Activated gamma-delta T cell treated with anti-CD3 and anti-CD28 coated beads, Interleukin-2, amount 50 U/mL, for 16 hours (primary cell): Measurements from ENCODE around the gene IRAK4.
"Not testable (repeated sequence)": the region's sequence is repeated elsewhere in the genome, so short reads cannot be mapped to it uniquely, and the experiment has no call there.

Experiments
- DNase-seq: peaks from one replicate; pipeline ENCODE4 v3.0.0-alpha.2; 2020; ENCODE audit warnings: low read depth

IRAK4 gene

DNA sequence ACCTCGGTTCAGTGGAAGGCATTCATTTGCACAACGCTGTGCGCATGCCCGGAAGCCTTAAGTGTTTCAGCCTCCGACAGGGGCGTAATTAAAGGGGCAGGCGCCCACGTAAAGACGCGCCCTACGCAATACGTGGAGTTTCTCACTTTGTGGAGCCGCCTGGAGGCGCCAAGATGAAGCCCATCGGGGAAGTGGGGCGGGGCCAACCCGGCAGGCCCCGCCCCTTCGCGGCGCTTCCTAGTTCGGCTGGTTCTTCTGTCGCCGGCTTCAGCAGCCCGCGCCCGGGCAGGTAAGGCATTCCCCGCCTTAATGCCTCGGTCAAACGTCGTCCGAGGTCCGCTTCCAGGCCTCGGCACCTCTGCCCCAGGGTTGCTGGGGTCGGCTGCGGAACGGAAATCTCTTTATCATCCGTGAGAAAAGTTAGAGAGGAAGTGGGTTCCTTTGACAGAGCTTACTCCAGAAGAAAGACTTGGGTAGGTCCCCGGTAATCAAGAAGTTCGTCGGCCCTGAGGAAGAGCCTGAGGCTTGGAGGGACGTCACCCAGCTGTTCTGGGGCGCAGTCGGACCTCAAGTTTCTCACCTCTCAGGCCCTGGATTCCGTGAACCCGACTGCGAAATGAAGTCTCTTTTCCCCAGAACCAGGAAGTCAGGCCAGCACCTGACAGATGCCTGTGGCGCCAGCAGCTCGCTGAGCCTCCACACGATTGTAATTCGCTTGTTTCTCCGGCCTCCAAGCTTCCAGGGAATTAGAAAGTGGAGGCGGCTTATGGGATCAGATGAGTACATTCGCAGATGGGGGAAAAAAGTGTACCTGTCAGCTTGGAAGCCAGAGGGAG is at the start of gene IRAK4, which contains the start of gene PUS7L:
Gene IRAK4 (plus strand): TSS at position 224 of the 836 bp plus-strand sequence. CDS start 9,161 bp downstream, outside the sequence.
Gene PUS7L (minus strand): TSS at position 63 of the 836 bp plus-strand sequence. CDS start 3,545 bp downstream, outside the sequence.
- DNase-seq = peak; percentile 92

DNA sequence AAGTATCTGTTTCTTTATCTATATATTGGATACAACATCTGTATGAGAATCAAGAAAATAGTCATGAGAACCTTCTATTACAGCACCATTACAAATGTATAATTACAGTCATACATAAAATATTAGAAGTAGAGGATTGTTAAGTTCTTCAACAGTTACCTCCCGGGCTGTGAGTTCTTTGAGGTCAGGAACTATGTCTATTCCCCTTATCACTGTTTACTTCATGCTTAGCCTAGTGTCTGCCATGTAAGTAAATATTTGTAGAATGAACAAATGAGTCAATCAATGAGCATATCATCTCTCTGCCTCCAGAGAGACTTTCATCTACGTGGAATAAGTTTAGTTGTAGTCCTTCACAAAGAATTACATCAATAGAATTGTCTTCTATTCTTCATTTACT is 47.4 kb upstream of the IRAK4 start:
- DNase-seq = no peak

DNA sequence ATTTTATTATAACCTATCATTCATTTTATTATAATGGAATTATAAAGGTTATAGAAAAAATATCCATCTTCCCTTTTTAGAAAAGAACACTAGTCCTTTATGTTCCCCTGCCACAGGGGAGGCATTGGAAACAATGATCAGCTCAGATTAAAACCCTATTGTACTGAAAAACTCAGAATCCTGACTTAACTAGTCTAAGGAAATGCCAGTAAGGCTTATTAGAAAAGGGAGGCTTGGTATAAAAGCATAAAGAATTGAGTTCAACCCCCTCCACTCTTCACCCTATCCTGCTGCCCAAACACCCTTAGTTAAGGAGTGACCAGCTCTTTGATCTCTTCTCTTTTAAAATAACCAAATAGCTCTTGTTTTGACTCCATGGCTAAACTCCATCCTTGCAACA is 36.1 kb upstream of the IRAK4 start:
- no peak for DNase-seq

DNA sequence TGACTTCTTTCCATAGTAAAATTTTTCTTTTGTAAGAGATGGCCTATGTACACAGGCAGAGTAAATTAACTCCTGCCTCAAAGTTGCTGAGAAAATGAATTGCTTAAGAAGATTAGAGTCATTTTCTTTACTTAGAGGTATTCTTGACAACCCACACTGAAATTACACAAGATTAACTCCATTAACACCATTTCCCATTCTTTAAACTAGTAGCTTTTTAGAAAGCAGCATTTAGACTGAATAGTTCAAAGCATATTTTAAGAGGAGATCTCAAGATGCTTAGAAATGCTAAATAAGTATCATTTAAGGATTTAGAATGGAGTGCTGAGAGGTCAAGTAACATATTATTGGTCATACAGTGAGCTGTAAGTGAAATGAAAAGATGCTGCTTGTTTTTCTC is 35.6 kb upstream of the IRAK4 start:
- DNase-seq = no peak

DNA sequence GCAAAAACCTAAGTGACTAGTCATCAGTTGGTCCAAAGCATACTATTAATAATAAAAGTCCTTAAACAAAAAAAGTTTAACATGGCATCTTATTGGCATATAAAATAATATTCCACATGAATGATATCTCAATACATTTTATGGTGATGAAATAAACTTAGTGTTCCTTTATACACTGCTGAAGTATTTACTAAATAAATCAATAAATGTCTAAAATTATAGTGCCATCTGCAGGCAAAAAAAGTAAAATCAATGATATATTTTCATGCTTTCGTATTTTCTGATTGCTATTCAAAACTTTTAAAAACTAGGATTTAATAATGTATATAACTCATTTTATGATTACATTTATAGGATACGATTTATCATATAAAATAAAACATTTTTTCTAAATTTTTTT is 30.6 kb upstream of the IRAK4 start:
- DNase-seq = no peak

DNA sequence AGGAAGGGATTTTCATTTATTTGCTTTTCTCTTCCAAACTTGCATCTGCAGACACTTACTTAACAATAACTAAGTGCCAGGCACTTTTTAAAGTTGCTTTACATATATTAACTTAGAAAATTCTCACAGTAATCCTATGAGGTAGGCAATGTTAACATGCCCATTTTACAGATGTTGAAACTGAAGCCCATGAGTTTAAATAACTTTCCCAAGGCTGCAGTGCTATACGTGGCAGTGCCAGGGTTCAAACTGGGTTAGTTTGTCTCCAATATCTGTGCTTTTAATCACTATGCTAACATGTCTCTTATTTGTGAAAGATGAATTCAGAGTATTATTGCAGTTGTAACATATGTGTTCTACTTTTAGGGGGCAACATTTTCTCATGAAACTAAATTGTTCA is 30.1 kb upstream of the IRAK4 start:
- DNase-seq = no peak

DNA sequence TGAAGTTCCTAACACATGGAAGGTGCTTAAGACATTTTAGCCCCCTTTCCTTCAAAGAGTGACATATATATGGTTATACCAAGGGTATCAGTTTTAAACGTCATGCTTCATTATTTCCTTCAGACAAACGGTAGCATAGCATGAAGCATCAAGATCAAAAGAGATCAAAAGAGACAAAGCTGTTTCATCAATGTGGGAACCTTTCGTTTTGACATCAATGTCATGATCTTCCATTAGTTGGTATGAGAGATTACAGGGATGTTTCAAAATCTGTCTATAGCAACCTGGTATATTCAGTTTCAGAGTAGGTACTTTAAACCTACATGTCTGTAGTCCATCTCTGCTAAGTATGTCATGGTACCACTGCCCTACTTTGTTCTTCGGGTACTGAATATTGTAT is 28.5 kb upstream of the IRAK4 start:
- no peak for DNase-seq

DNA sequence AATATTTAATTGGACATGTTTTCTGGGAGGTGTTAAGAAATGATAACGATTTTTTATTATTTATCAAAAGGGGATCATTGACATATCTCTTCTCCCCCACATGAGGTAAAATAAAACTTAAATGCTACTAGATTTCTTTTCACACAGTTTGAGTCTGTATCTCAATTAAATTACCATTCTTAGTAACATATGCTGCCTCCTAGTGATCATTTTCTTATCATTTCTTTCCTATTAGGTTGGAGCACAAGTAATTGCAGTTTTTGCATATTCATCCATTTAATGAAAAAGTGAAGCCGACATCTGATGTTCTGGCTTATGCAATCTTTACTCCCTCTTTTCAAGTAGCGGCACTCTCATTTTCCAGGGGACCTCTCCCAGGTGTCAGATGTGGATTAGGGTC is 25.1 kb upstream of the IRAK4 start:
- no peak for DNase-seq

DNA sequence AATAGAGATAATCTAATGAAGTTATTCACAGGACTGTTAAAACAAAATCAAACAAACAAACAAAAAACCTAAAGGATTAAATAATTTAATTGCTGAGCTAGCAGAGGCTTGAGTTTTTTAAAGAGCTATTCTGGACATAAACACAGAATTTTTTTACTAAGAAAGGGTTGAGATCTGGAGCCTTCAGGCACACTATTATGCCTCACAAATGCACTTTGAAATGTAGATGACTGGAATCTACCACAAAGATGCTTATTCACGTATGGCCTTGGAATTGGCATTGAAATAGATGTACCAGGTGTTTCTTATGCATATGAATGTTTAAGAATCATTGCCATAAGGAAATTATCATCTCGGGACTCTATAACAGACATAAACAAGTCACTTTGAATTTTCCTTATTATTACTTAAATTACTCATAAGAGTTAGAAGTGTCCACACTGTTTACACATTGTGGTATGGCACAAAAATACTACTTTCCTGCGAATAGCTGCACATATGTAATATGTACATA is 21.8 kb upstream of the IRAK4 start:
- no peak for DNase-seq

DNA sequence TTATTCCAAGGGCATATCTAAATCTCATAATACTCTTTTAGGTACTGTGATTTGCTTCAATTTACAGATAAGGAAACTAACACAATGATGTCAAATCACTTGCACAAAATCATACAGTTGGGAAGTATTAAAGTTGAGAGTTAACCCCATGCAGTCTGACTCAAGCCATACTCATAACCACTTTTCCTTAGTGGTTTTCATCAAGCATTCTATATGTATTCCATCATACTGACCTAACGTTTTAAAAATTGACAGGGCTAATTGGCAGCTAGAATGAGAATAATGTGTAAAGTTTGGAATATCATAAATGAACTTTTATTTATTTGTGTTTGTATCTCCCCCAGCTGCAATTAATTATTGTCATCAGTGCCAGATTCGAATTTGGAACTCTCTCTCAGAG is 21.1 kb upstream of the IRAK4 start:
- DNase-seq = no peak

DNA sequence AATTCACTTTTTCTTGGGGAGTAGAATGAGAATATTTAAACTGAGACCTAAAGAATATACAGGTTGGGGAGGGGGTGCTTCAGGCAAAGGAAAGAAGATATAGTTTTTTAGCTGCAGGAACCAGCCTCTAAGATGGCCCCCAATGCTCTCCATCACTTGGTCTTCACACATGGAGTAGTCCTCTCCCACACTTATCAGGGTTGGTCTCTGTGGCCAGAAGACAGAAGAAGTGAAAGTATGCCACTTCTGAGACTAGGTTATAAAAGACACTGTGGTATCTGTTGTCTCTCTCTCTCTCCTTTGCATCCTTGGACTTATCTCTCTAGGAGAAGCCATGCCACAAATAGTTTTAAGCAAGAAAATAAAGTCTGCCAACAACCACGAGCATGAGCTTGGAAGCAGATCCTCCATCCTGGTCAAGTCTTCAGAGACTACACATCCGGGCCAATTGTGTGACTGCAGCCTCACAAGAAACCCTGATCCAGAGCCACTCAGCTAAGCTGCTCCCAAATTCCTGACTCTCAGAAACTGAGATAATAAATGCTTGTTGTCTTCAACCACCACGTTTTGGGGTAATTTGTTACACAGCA is 18.1 kb upstream of the IRAK4 start:
- no peak for DNase-seq

DNA sequence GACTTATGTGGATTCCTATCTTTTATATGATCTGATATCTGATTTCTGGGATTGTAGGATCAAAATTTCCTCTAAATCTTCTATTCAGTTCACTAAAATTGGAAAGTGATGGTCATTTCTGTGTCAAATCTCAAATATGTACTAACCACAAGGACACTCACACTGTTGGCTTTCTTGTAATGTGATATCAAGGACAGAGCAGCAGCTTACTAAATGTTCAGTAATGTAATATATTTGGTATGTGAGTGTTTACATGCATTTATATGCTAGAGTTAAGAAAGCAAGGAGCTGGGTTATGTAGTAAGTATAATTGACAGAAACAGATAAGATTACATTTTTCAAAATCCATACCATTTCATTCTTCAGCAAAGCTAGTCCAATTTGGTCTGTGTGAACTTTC is 16.6 kb upstream of the IRAK4 start:
- no peak for DNase-seq

DNA sequence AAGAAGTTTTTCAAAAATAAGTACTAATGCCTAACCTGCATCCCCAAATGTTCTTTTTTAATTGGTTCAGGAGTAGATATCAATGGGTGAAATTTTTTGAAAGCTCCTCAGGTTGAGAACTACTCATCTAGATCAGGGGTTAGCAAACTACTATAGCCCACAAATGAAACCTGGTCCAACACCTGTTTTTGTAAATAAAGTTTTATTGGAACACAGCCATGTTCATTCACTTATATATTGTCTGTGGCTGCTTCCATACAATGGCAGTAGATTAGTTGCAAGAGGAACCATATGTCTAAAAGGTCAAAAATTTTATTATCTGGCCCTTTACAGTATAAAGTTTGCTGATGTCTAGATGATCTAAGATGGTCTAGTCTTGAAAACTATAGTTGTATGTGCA is 13.9 kb upstream of the IRAK4 start:
- no peak for DNase-seq

DNA sequence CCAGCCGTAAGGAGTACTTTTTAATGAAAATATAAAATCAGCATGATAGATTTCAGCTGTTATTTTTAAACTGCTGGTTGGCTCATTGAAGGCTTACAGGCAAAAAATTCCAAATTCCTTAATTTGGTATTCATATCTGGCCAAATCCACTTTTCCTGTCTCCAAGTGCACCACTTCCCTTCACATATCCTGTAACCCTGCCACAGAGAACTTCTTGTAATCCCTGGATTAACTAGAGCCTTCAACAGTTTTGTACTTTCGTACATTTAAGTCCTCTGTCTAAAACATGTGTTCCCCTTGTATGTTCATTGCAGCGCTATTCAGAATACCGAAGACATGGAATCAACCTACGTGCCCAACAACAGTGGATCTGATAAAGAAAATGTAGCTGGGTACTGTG is 9.7 kb upstream of the IRAK4 start:
- DNase-seq = no peak

DNA sequence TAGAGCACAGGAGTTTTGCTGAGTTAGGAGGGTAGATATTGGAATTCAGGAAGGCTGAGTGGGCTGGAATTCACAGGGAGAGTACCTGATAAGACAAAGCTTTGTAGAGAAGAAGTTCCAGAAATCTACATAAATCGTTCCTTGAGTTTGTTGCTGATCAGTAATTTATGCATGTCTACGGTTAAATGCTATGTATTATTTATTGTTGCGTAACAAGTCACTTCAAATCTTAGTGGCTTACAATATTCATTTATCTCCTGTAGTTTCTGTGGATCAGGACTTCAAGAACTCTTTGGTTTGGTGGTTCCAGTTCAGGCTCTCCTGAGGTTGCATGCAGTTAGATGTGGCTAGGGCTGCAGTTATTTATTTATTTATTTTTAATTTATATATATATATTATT is 7.9 kb upstream of the IRAK4 start:
- DNase-seq = no peak

DNA sequence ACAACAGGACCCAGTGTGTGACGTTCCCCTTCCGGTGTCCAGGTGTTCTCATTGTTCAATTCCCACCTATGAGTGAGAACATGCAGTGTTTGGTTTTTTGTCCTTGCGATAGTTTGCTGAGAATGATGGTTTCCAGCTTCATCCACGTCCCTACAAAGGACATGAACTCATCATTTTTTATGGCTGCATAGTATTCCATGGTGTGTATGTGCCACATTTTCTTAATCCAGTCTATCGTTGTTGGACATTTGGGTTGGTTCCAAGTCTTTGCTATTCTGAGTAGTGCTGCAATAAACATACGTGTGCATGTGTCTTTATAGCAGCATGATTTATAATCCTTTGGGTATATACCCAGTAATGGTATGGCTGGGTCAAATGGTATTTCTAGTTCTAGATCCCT is 7.4 kb upstream of the IRAK4 start:
- DNase-seq = not testable (repeated sequence)

DNA sequence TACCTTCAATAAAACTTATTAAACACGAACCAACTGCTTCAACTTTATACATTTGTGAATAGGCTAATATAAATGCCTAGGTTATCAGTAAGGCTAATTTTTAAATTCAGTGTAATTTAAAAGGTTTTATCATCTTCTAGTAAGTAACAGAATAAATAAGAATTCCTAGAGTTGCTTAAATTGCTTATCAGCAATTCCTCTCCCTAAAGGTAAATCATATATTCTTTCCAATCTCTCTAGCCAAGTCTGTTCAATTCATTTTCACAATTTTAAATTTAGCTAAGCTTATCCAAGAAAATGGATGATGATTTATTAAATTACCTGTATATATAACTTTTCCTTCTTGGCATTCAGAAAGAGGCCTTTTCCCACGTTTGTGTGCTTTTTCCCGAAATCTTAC is 4.7 kb upstream of the IRAK4 start:
- DNase-seq = no peak

DNA sequence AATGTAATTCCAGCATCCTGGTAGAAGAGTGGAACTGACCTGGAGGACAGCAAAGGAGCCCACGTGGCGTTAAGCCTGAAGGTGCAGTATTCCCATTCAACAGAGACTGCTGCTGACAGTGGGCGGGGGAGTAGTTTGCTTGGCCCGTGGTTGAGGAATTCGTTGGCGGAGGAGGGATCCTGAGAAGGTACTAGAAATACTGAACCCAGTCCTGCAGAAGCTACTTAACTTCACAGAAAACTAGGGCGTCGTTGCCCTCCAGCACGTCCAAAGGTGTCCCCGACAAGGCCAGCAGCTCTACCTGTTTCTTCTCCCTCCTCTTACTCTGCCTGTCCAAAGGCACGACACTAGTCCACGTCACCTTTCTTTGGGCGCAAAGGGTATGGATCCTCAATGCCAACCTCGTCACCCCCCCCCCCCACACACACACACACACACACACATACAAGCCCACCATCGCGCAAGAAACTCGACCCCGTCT is 464 bp upstream of the IRAK4 start:
- no peak for DNase-seq

DNA sequence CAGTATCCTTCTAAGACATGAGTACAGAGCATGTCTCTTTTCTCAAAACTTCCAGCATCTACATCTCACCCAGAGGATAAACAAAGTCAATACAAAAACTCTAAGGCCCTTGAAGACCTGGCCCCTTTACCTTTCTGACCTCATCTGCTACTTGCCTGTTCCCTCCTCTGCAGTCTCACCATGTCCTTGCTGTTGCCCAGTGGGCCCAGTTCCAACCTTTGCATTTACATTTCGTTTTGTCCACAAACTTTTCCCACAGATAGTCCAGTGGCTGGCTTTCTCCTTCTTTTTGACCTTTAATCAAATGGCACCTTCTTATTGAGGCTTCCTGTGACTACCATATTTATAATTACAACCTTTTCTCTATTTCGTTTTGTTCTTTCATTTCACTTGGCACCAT is 1.6 kb downstream of the IRAK4 start:
- DNase-seq = no peak

DNA sequence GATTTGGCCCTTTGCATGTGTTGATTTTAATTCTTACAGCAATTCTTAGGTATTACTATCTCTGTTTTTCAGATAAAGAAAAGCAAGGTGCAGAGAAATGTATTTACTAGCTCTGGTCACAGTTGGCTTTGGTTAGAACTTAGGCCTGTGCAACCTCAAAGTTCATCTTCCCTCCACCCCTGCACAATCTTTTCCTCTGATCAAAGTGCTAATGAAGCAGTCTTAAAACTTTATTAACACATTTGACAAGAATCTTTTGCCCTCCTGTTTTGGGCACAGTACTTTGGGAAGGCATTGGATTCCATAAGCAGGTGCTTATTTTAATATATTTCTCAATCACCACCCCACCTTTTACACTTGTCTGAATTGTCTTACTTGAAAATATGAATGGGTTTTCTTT is 2.7 kb downstream of the IRAK4 start:
- DNase-seq = no peak

DNA sequence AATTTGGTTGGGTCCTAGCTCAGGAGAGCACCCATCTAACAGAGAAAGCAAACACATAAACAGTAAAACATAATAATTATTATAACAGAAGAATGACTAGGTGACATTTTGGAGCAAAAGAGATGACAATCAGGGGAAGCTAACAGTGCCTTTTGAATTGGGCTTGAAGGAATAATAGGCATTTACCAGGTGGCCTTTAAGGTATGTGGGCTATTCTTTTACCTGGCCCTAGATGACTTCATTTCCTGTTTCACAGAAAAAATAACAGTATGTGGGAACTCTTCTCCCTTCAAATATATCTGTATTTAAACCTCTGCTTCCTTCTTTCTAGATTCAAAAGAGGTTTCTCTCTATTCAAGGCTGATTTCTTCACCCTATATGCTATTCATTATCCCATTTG is 3.8 kb downstream of the IRAK4 start:
- DNase-seq = no peak

DNA sequence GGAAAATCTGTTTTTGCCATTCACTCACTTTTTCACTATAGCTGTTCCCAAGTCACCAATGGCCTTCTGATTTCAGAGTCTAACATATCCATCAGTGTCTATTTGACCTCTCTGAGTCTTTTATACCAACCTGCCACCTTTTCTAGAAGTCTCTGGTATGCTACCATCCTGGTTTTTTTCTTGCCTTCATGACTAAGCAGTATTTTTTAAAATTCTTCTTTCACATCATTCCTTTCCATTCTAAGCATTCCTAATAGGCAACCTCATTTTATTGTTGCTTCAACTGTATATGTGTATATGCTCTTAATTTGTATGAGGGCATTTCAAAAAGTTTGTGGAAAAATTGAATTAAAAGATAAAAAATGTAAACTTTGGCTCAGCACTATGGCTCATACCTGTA is 5.0 kb downstream of the IRAK4 start:
- DNase-seq = no peak

DNA sequence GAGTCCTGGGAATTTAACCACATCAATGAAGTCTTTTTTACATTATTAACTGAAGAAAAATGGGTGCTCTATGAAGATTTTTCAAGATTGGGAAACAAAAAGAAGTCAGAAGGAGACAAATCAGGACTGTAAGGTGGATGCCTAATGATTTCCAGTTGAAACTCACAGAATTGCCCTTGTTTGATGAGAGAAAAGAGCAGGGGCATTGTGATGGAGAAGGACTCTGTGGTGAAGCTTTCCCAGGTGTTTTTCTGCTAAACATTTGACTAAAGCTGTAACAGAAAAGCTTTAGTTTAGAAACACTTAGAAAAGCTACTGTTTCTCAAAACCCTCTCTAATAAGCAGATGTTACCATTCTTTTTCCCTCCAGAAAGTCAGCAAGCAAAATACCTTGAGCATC is 5.8 kb downstream of the IRAK4 start:
- no peak for DNase-seq
